Type B pancreatic cell (in vitro differentiated cells): ENCODE measurements around the gene MTMR12. TPM values are rescaled to one million over a fixed set of nuclear protein-coding genes. Genes with fewer than 3 reads are reported as not detected.
A peak's percentile ranks its signal among the peaks of the same experiment; 100 is the strongest.
"Not testable (repeated sequence)": the region's sequence is repeated elsewhere in the genome, so short reads cannot be mapped to it uniquely, and the experiment has no call there.

ENCODE experiments used
- DNase-seq: peaks from one replicate; pipeline ENCODE4 v3.0.0; 2021; ENCODE audit warnings: mixed read lengths; ENCODE audit not compliant: unreplicated experiment; ENCODE audit errors: extremely low spot score
- H3K27ac Mint-ChIP-seq: 2 replicates; pipeline ENCODE4 v1.8.0; 2021; ENCODE audit warnings: mild to moderate bottlenecking, mixed read lengths
- H3K27me3 Mint-ChIP-seq: 2 replicates; pipeline ENCODE4 v1.8.0; 2021; ENCODE audit warnings: mixed read lengths
- H3K36me3 Mint-ChIP-seq: 2 replicates; pipeline ENCODE4 v1.8.0; 2021; ENCODE audit warnings: mixed read lengths
- H3K4me1 Mint-ChIP-seq: one replicate; pipeline ENCODE4 v1.8.0; 2021; ENCODE audit warnings: mixed read lengths; ENCODE audit not compliant: unreplicated experiment
- H3K4me3 Mint-ChIP-seq: 2 replicates; pipeline ENCODE4 v1.8.0; 2021; ENCODE audit warnings: mild to moderate bottlenecking, mixed read lengths
- H3K9me3 Mint-ChIP-seq: 2 replicates; pipeline ENCODE4 v1.8.0; 2021; ENCODE audit warnings: mixed read lengths
- total RNA-seq: library from RNA; stranded (reverse); gene quantifications from 2 replicates; pipeline ENCODE4 v1.2.1, GENCODE V29; 2021; ENCODE audit warnings: low replicate concordance
- TF ChIP-seq, protein P1 (sequence below): fragments of 200-600 bp; sonication (generic); conservative IDR thresholded peaks from 2 replicates; pipeline ENCODE4 v1.5.0; 2021; ENCODE audit warnings: antibody characterized with exemption, mild to moderate bottlenecking

Gene MTMR12
- total RNA-seq, 1 donor from 2014 or later = 23.5 TPM

DNA sequence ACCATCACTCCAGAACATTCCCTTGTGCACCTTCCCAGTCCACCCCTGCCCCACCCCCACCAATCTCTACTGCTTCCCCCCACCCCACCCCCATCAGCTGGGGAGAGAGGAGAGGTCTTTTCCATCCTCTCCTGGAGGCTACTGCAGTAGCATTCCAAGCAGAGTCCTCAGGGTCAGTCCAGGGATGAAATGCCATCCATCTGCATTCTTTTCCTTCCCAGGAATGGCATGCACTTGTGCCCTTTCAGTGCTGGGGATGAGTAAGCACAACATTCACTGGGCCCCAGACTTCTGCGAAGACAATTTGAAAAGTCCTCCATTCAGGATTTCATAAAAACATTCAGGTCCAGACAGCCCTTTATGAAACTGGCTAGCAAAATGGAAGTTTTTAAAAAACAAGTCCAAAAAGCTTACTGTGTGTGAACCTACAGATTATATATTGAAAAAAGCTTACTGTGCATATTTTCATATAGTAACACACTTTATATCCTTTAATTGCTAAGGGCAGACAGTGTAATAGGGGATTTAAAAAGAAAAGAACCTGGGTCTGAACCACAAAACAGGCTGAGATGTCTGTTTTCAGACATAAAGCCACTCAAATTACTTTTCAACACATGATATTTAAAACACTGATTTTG, 88.6 kb downstream of the MTMR12 start:
- DNase-seq = no peak

DNA sequence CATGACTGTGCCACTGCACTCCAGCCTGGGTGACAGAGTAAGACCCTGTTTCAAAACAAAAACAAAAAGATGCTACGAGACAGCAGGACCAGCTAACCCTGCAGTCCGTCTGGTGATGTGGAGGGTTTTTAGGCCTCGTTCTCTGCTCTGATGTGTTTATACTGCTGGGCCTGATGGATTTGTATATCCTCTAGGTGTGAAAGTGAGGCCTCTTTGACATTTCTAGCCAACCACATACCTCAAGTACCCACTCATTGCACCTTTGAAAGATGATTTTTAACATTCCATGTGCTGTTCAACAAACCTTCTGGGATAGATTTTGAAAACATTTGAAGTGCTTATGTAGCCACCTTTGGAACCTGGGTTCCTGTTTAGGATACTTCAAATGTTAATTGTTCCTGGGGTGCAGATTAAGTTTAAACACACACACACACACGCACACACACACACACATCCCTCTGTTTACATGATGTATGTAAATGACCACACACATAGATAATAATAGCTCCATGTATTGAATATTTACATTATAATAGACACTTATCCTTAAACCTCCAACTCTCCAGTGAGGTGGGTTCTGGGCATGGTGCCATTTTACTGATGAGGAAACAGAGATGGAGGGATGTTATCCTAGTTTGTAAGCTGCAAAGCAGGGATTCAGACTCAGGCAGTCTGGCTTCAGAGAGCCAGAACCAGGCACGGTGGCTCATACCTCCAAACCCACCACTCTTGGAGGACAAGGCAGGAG, 89.8 kb downstream of the MTMR12 start:
- Mint-ChIP-seq H3K4me3 (no peak overlapping the region), H3K36me3 (peaks cover 9% of the 10 kb centered on the region), H3K27ac (peak overlapping the region; percentile 46), H3K9me3 (no peaks in the 10 kb centered on the region), H3K4me1 (peaks cover 33% of the 10 kb centered on the region), H3K27me3 (no peaks in the 10 kb centered on the region)
- DNase-seq = no peak
- TF ChIP-seq, protein P1, sequence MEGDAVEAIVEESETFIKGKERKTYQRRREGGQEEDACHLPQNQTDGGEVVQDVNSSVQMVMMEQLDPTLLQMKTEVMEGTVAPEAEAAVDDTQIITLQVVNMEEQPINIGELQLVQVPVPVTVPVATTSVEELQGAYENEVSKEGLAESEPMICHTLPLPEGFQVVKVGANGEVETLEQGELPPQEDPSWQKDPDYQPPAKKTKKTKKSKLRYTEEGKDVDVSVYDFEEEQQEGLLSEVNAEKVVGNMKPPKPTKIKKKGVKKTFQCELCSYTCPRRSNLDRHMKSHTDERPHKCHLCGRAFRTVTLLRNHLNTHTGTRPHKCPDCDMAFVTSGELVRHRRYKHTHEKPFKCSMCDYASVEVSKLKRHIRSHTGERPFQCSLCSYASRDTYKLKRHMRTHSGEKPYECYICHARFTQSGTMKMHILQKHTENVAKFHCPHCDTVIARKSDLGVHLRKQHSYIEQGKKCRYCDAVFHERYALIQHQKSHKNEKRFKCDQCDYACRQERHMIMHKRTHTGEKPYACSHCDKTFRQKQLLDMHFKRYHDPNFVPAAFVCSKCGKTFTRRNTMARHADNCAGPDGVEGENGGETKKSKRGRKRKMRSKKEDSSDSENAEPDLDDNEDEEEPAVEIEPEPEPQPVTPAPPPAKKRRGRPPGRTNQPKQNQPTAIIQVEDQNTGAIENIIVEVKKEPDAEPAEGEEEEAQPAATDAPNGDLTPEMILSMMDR = no peak

More for the DNA sequence above, 88.6 kb downstream of the MTMR12 start:
- Mint-ChIP-seq H3K36me3 (peaks cover 9% of the 10 kb centered on the region), H3K9me3 (no peaks in the 10 kb centered on the region), H3K4me1 (peaks cover 23% of the 10 kb centered on the region), H3K27me3 (no peaks in the 10 kb centered on the region), H3K27ac (peak overlapping the region; percentile 9), H3K4me3 (no peak overlapping the region)
- TF ChIP-seq, protein P1 = no peak

DNA sequence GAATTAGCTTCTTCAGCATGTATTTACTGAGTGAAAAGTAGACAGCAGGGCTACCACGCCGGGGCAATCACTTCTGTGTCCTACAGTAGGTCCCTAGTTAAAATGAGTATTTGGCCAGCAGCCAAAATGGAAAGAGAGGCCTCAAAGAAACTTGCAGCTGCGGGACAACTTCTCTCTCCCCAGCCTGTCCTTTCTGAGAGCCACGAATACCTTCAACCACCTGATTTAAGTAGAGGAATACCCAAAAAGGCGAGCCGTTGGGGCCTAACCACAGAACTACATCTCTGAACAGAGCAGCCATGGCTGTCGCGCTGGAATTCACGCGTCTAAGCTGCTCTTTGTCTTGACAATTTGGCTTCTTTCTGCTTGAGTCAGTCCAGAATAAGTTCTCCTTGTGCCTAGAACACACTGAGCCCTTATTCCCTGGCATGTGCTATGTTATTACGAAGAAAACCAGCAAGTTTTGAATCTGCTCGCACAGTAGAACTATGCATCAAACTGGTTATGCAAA, 94.8 kb downstream of the MTMR12 start:
- Mint-ChIP-seq H3K27me3 (no peaks in the 10 kb centered on the region), H3K36me3 (no peaks in the 10 kb centered on the region), H3K27ac (peak overlapping the region; percentile 83), H3K9me3 (no peaks in the 10 kb centered on the region), H3K4me1 (peaks cover 17% of the 10 kb centered on the region), H3K4me3 (peak overlapping the region; percentile 21)
- DNase-seq = no peak
- TF ChIP-seq, protein P1 = no peak

DNA sequence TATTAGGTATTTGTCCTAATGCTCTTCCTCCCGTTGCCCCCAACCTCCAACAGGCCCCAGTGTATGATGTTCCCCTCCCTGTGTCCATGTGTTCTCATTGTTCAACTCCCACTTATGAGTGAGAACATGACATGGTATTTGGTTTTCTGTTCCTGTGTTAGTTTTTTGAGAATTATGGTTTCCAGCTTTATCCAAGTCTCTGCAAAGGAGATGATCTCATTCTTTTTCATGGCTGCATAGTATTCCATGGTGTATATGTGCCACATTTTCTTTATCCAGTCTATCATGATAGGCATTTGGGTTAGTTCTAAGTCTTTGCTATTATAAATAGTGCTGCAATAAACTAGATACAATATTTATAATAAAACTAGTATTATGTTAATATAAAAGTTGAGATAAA, 98.4 kb downstream of the MTMR12 start:
- not testable (repeated sequence) for H3K36me3 Mint-ChIP-seq, H3K4me3 Mint-ChIP-seq, H3K9me3 Mint-ChIP-seq, DNase-seq, H3K27ac Mint-ChIP-seq, H3K27me3 Mint-ChIP-seq
- peaks cover 18% of the 10 kb centered on the region for H3K4me1 Mint-ChIP-seq

DNA sequence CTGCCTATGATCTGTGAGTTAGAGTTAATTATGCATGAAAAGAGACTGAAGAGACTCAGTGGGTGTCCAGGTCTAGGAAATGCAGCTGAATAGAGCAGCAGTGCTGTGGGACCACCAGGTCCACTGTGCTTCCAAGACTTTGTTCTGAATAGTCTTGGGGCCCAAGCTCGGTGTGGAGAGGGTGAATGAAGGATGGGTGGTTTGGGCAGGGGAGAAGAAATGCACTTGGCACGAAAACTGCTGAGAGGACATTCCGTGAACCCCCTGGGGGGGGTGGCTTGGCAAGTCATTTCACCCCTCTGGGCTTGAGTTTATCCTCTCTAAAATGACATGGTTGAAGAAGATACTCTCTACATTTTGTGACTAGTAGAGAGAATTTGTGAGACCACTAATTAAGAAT, 102.6 kb downstream of the MTMR12 start:
- TF ChIP-seq, protein P1 = no peak
- H3K9me3 Mint-ChIP-seq = no peaks in the 10 kb centered on the region
- H3K27ac Mint-ChIP-seq = no peak overlapping the region
- H3K4me1 Mint-ChIP-seq = peaks cover 4% of the 10 kb centered on the region
- no peaks in the 10 kb centered on the region for H3K27me3 Mint-ChIP-seq
- H3K4me3 Mint-ChIP-seq = no peak overlapping the region
- no peaks in the 10 kb centered on the region for H3K36me3 Mint-ChIP-seq
- no peak for DNase-seq

DNA sequence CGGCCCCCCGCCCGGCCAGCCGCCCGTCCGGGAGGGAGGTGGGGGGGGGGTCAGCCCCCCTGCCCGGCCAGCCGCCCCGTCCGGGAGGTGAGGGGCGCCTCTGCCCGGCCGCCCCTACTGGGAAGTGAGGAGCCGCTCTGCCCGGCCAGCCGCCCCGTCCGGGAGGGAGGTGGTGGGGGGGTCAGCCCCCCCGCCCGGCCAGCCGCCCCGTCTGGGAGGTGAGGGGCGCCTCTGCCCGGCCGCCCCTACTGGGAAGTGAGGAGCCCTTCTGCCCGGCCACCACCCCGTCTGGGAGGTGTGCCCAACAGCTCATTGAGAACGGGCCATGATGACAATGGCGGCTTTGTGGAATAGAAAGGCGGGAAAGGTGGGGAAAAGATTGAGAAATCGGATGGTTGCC, 103.9 kb downstream of the MTMR12 start:
- not testable (repeated sequence) for H3K27ac Mint-ChIP-seq, H3K27me3 Mint-ChIP-seq, DNase-seq, H3K36me3 Mint-ChIP-seq, H3K4me1 Mint-ChIP-seq, H3K4me3 Mint-ChIP-seq, H3K9me3 Mint-ChIP-seq
